HEK293 (cell line): ENCODE measurements around the gene CNTN2.

Source experiments
- CTCF ChIA-PET: fragments of 350-600 bp; formaldehyde crosslinking; extraction: SDS; loops from one replicate; lab custom pipeline; 2021; ENCODE audit warnings: antibody characterized with exemption; lab: Yijun Ruan, JAX
- POLR2A ChIA-PET: fragments of 300-600 bp; formaldehyde crosslinking; extraction: SDS; loops from one replicate; lab custom pipeline; 2020; ENCODE audit warnings: antibody characterized with exemption, inconsistent platforms; lab: Yijun Ruan, JAX
- H3K27ac ChIP-seq: fragments of 200-500 bp; sonication (Bioruptor generic); 2 replicates; pipeline ENCODE4 v1.5.1; 2014; ENCODE audit warnings: low read depth, low read length, control low read depth, inconsistent platforms; ENCODE audit errors: extremely low read depth
- H3K36me3 ChIP-seq, 2 experiments: fragments of 200-500 bp in 1 of 2; sonication (Bioruptor generic) in 1 of 2; 1 replicate in 1 of 2; 2 replicates in 1 of 2; pipeline ENCODE4 v1.5.1; 2014 to 2017; ENCODE audit warnings: inconsistent platforms in 2 of 2, low read length in 2 of 2; ENCODE audit not compliant: control insufficient read depth in 2 of 2, insufficient read depth in 1 of 2
- H3K4me1 ChIP-seq: fragments of 200-500 bp; sonication (Bioruptor generic); 2 replicates; pipeline ENCODE4 v1.5.1; 2014; ENCODE audit warnings: mild to moderate bottlenecking, low read length, inconsistent platforms; ENCODE audit not compliant: control insufficient read depth, insufficient read depth
- H3K4me3 ChIP-seq: 2 replicates; pipeline ENCODE4 v1.5.1; 2011; ENCODE audit warnings: low read depth, mild to moderate bottlenecking, control low read depth, low read length, moderate library complexity
- H3K9me3 ChIP-seq: fragments of 200-500 bp; sonication (Bioruptor generic); 2 replicates; pipeline ENCODE4 v1.5.1; 2014; ENCODE audit warnings: low read depth, low read length, inconsistent platforms; ENCODE audit not compliant: control insufficient read depth, insufficient read depth
- PRDM4 ChIP-seq: fragments of 450-650 bp; formaldehyde crosslinking; IDR thresholded peaks from 2 replicates; pipeline ENCODE4 v1.5.1; 2017; ENCODE audit warnings: missing biosample characterization, missing genetic modification characterization
- PRDM6 ChIP-seq: fragments of 450-650 bp; formaldehyde crosslinking; IDR thresholded peaks from 2 replicates; pipeline ENCODE4 v1.5.1; 2017; ENCODE audit warnings: missing biosample characterization, missing genetic modification characterization
- SCRT1 ChIP-seq: fragments of 450-650 bp; formaldehyde crosslinking; IDR thresholded peaks from 2 replicates; pipeline ENCODE4 v1.5.1; 2016; ENCODE audit warnings: missing biosample characterization, missing genetic modification characterization, borderline replicate concordance
- TCF7L2 ChIP-seq: IDR thresholded peaks from 2 replicates; pipeline ENCODE4 v1.6.1; 2011; ENCODE audit warnings: low read depth, mild to moderate bottlenecking, inconsistent platforms, low read length, moderate library complexity, borderline replicate concordance
- ZBTB11 ChIP-seq: fragments of 450-650 bp; formaldehyde crosslinking; conservative IDR thresholded peaks from 2 replicates; pipeline ENCODE4 v1.5.1; 2016; ENCODE audit warnings: low read depth, missing biosample characterization, missing genetic modification characterization
- ZBTB20 ChIP-seq: fragments of 450-650 bp; formaldehyde crosslinking; IDR thresholded peaks from 2 replicates; pipeline ENCODE4 v1.5.1; 2016; ENCODE audit warnings: missing biosample characterization, missing genetic modification characterization
- ZBTB48 ChIP-seq: fragments of 450-650 bp; formaldehyde crosslinking; IDR thresholded peaks from 2 replicates; pipeline ENCODE4 v1.5.1; 2016; ENCODE audit warnings: missing biosample characterization, missing genetic modification characterization
- ZBTB6 ChIP-seq: fragments of 450-650 bp; formaldehyde crosslinking; IDR thresholded peaks from 2 replicates; pipeline ENCODE4 v1.5.1; 2017; ENCODE audit warnings: missing biosample characterization, missing genetic modification characterization
- ZNF10 ChIP-seq: fragments of 450-650 bp; formaldehyde crosslinking; IDR thresholded peaks from 2 replicates; pipeline ENCODE4 v1.5.1; 2017; ENCODE audit warnings: missing biosample characterization, missing genetic modification characterization
- ZNF140 ChIP-seq: fragments of 450-650 bp; formaldehyde crosslinking; IDR thresholded peaks from 2 replicates; pipeline ENCODE4 v1.5.1; 2016; ENCODE audit warnings: missing biosample characterization, missing genetic modification characterization
- ZNF518A ChIP-seq: fragments of 450-650 bp; formaldehyde crosslinking; conservative IDR thresholded peaks from 2 replicates; pipeline ENCODE4 v1.5.1; 2016; ENCODE audit warnings: low read depth, missing biosample characterization, missing genetic modification characterization
- ZNF521 ChIP-seq: fragments of 450-650 bp; formaldehyde crosslinking; IDR thresholded peaks from 2 replicates; pipeline ENCODE4 v1.5.1; 2017; ENCODE audit warnings: missing biosample characterization, mild to moderate bottlenecking, missing genetic modification characterization
- ZNF561 ChIP-seq: fragments of 450-650 bp; IDR thresholded peaks from 2 replicates; pipeline ENCODE4 v1.5.1; 2018; ENCODE audit warnings: missing biosample characterization, missing genetic modification characterization, borderline replicate concordance
- ZNF837 ChIP-seq: fragments of 450-650 bp; formaldehyde crosslinking; IDR thresholded peaks from 2 replicates; pipeline ENCODE4 v1.5.1; 2016; ENCODE audit warnings: missing biosample characterization, missing genetic modification characterization

Gene CNTN2

GRCh38 chr1:205073511-205073910, 30.5 kb downstream of the CNTN2 start (continued):
- TF ChIP-seq PRDM4 = no peak
- no peak for TF ChIP-seq ZBTB6
- TF ChIP-seq ZBTB48 (tag by site-specific recombination) = no peak

GRCh38 chr1:205074084-205074483, 31.1 kb downstream of the CNTN2 start:
- no peaks in the 10 kb centered on the region for H3K9me3 ChIP-seq
- no peak overlapping the region for H3K4me3 ChIP-seq
- no peaks in the 10 kb centered on the region for H3K36me3 ChIP-seq
- no peaks in the 10 kb centered on the region for H3K4me1 ChIP-seq
- CTCF ChIA-PET = interaction anchor here (0.7 to 7.9 kb wide), 2 partner anchors 12 to 97 kb away, joined by 3 to 60 read pairs; no protein-coding TSS in a partner anchor
- no peak for TF ChIP-seq ZNF561 (tag by site-specific recombination)
- TF ChIP-seq ZNF10 (tag by site-specific recombination) = no peak
- no peak for TF ChIP-seq ZNF518A (tag by site-specific recombination)
- no peak for TF ChIP-seq ZNF140 (tag by site-specific recombination)
- TF ChIP-seq SCRT1 (tag by site-specific recombination) = no peak
- TF ChIP-seq TCF7L2 = no peak
- TF ChIP-seq ZBTB11 (tag by site-specific recombination) = no peak
- TF ChIP-seq ZNF521 (tag by site-specific recombination) = no peak
- no peak for TF ChIP-seq PRDM6 (tag by site-specific recombination)
- no peak for TF ChIP-seq ZNF837
- TF ChIP-seq ZBTB20 (tag by site-specific recombination) = no peak
- TF ChIP-seq, all 188 proteins: peak for 0
- no peak overlapping the region for H3K27ac ChIP-seq
- POLR2A ChIA-PET = no interaction called here
